HepG2 (cell line): ENCODE data around the gene IKZF3. TPM values are rescaled to one million over a fixed set of nuclear protein-coding genes. Genes with fewer than 3 reads are reported as not detected.
A peak's percentile ranks its signal among the peaks of the same experiment; 100 is the strongest.

ENCODE experiments used
- ARNT ChIP-seq: fragments of 450-650 bp; IDR thresholded peaks from 2 replicates; pipeline ENCODE4 v1.6.1; 2017
- ARNTL ChIP-seq: sonication (generic); formaldehyde crosslinking; IDR thresholded peaks from 2 replicates; pipeline ENCODE4 v1.4.0; 2020; ENCODE audit warnings: mild to moderate bottlenecking, missing genetic modification reagents
- CCAR2 ChIP-seq: fragments of 200-400 bp; formaldehyde crosslinking; optimal IDR thresholded peaks from 2 replicates; pipeline ENCODE3; 2018; ENCODE audit warnings: low read depth, mild to moderate bottlenecking, low read length, moderate library complexity
- ETV5 ChIP-seq: IDR thresholded peaks from 2 replicates; pipeline ENCODE4 v1.6.1; 2018; ENCODE audit warnings: missing biosample characterization, missing genetic modification reagents, inconsistent platforms, borderline replicate concordance
- FOXM1 ChIP-seq: sonication (generic); formaldehyde crosslinking; IDR thresholded peaks from 2 replicates; pipeline ENCODE4 v1.5.0; 2020; ENCODE audit warnings: missing genetic modification reagents
- JUND ChIP-seq: sonication (generic); formaldehyde crosslinking; IDR thresholded peaks from 2 replicates; pipeline ENCODE4 v1.8.0; 2022; ENCODE audit warnings: mild to moderate bottlenecking, missing genetic modification reagents
- KDM3A ChIP-seq: IDR thresholded peaks from 2 replicates; pipeline ENCODE4 v1.6.1; 2018; ENCODE audit warnings: low read depth, missing compliant biosample characterization
- LBX2 ChIP-seq: sonication (generic); formaldehyde crosslinking; IDR thresholded peaks from 2 replicates; pipeline ENCODE4 v1.5.0; 2020; ENCODE audit warnings: missing genetic modification reagents, mild to moderate bottlenecking, borderline replicate concordance
- ZBTB14 ChIP-seq: sonication (generic); formaldehyde crosslinking; IDR thresholded peaks from 2 replicates; pipeline ENCODE4 v1.4.0; 2020; ENCODE audit warnings: missing genetic modification reagents
- ZKSCAN5 ChIP-seq: sonication (generic); formaldehyde crosslinking; IDR thresholded peaks from 2 replicates; pipeline ENCODE4 v1.5.1; 2020; ENCODE audit warnings: mild to moderate bottlenecking, missing genetic modification reagents
- ZKSCAN8 ChIP-seq: IDR thresholded peaks from 2 replicates; pipeline ENCODE4 v1.6.1; 2016; ENCODE audit warnings: borderline replicate concordance, missing genetic modification reagents, missing compliant biosample characterization
- ZMYM3 ChIP-seq: sonication (generic); formaldehyde crosslinking; IDR thresholded peaks from 2 replicates; pipeline ENCODE4 v1.5.1; 2020; ENCODE audit warnings: mild to moderate bottlenecking, missing genetic modification reagents
- ZNF10 ChIP-seq: sonication (generic); formaldehyde crosslinking; IDR thresholded peaks from 2 replicates; pipeline ENCODE4 v1.4.0; 2020; ENCODE audit warnings: mild to moderate bottlenecking, low read depth, missing genetic modification reagents, borderline replicate concordance
- ZNF280B ChIP-seq: sonication (generic); formaldehyde crosslinking; IDR thresholded peaks from 2 replicates; pipeline ENCODE4 v1.5.0; 2020; ENCODE audit warnings: missing genetic modification reagents, mild to moderate bottlenecking, borderline replicate concordance
- ZNF407 ChIP-seq: sonication (generic); formaldehyde crosslinking; IDR thresholded peaks from one replicate; pipeline ENCODE4 v1.5.1; 2020; ENCODE audit warnings: mild to moderate bottlenecking, missing genetic modification reagents; ENCODE audit errors: not compliant biosample characterization
- ZNF652 ChIP-seq: IDR thresholded peaks from 2 replicates; pipeline ENCODE4 v1.6.1; 2016; ENCODE audit warnings: low read depth, borderline replicate concordance
- ZNF773 ChIP-seq: sonication (generic); formaldehyde crosslinking; IDR thresholded peaks from 2 replicates; pipeline ENCODE4 v1.4.0; 2020; ENCODE audit warnings: missing genetic modification reagents, borderline replicate concordance
- polyA plus RNA-seq, 8 experiments: library from polyadenylated mRNA; depleted of rRNA in 3 of 8; stranded (reverse) in 7 of 8; unstranded in 1 of 8; fragments of >200 nt; fragmentation: Illumina TruSeq in 4 of 8; extraction: Trizol in 4 of 8; gene quantifications; 2 replicates each; pipeline versions ENCODE4 v1.2.1 to v1.2.3, GENCODE V29; 2011 to 2016; ENCODE audit warnings: low read depth in 4 of 8, missing spikeins in 1 of 8, mixed read lengths in 1 of 8; ENCODE audit not compliant: insufficient read depth in 1 of 8
- total RNA-seq, 5 experiments: library from RNA; depleted of rRNA; stranded (reverse); fragments of >200 nt; fragmentation: Illumina TruSeq; extraction: Trizol; gene quantifications; 2 replicates each; pipeline ENCODE4 v1.2.3, GENCODE V29; 2016; ENCODE audit warnings: low read depth in 1 of 5

IKZF3 gene
- total and polyA plus RNA-seq, 2 of the 13 experiments (the other 11 are each of a cell fraction or from before 2014, with no cell fraction given) = not detected

- TF ChIP-seq ZMYM3 (CRISPR knock-in tag) = peak; percentile 54; the same call in 1 of the 2 replicates
- peak; percentile 71 for TF ChIP-seq ZNF407
- peak; percentile 88 for TF ChIP-seq ARNTL (CRISPR knock-in tag)
- 0 out of 2 replicates have a peak, but pooled peaks have one; percentile 22 for TF ChIP-seq ZNF10 (CRISPR knock-in tag)
- peak; percentile 37; the same call in 1 of the 2 replicates for TF ChIP-seq JUND (CRISPR knock-in tag)
- TF ChIP-seq ETV5 (CRISPR knock-in tag) = peak; percentile 90
- TF ChIP-seq ZKSCAN5 (CRISPR knock-in tag) = no peak; the same call in 1 of the 2 replicates
- no peak for TF ChIP-seq CCAR2
- TF ChIP-seq KDM3A (CRISPR knock-in tag) = peak; percentile 88
- TF ChIP-seq ZNF773 (CRISPR knock-in tag) = 0 out of 2 replicates have a peak, but pooled peaks have one; percentile 34
- TF ChIP-seq LBX2 (CRISPR knock-in tag) = no peak
- peak; percentile 83; the same call in 1 of the 2 replicates for TF ChIP-seq ZKSCAN8 (CRISPR knock-in tag)
- TF ChIP-seq ZNF652 = no peak
- no peak for TF ChIP-seq ZBTB14 (CRISPR knock-in tag)
- 0 out of 2 replicates have a peak, but pooled peaks have one; percentile 68 for TF ChIP-seq FOXM1 (CRISPR knock-in tag)
- peak; percentile 92; the same call in 1 of the 2 replicates for TF ChIP-seq ZNF280B
- no peak for TF ChIP-seq ARNT
Observed at GRCh38 chr17:39738983-39739884, 124.9 kb downstream of the IKZF3 start (continued).
